MCF 10A (cell line): ENCODE results near the gene SLC16A2. TPM values are rescaled to one million over a fixed set of nuclear protein-coding genes. Genes with fewer than 3 reads are reported as not detected.
"Not testable (repeated sequence)": the region's sequence is repeated elsewhere in the genome, so short reads cannot be mapped to it uniquely, and the experiment has no call there.

ENCODE experiments used
- BruUV-seq: library from RNA; stranded (reverse); fragments of 400-500 nt; replicated peaks from 2 replicates; lab custom pipeline; 2021; lab: Mats Ljungman, UMichigan
- CTCF ChIA-PET: fragments of 300-600 bp; sonication (Branson Sonifier 250); formaldehyde crosslinking; extraction: SDS; loops from one replicate; lab custom pipeline; 2021; ENCODE audit warnings: antibody characterized with exemption, inconsistent platforms; lab: Yijun Ruan, JAX
- POLR2A ChIA-PET: fragments of 300-600, 350-650 bp; sonication (Branson Sonifier 250); formaldehyde crosslinking; extraction: SDS; loops from one replicate; lab custom pipeline; 2020; ENCODE audit warnings: antibody characterized with exemption, inconsistent platforms; lab: Yijun Ruan, JAX
- DNase-seq: peaks from one replicate; pipeline ENCODE4 v3.0.0-alpha.2; 2018; ENCODE audit not compliant: unreplicated experiment
- H3K27ac Mint-ChIP-seq: one replicate; pipeline ENCODE4 v1.8.0; 2022; ENCODE audit warnings: mild to moderate bottlenecking, low read depth, mixed read lengths; ENCODE audit not compliant: unreplicated experiment
- H3K27me3 Mint-ChIP-seq: one replicate; pipeline ENCODE4 v1.8.0; 2022; ENCODE audit warnings: mixed read lengths; ENCODE audit not compliant: insufficient read depth, unreplicated experiment
- H3K36me3 Mint-ChIP-seq: one replicate; pipeline ENCODE4 v1.8.0; 2022; ENCODE audit warnings: mild to moderate bottlenecking, moderate library complexity, mixed read lengths; ENCODE audit not compliant: insufficient read depth, unreplicated experiment
- H3K4me1 Mint-ChIP-seq: one replicate; pipeline ENCODE4 v1.8.0; 2022; ENCODE audit warnings: mixed read lengths; ENCODE audit not compliant: insufficient read depth, unreplicated experiment
- H3K4me3 Mint-ChIP-seq: one replicate; pipeline ENCODE4 v1.8.0; 2022; ENCODE audit warnings: mild to moderate bottlenecking, moderate library complexity, mixed read lengths; ENCODE audit not compliant: unreplicated experiment
- H3K9me3 Mint-ChIP-seq: one replicate; pipeline ENCODE4 v1.8.0; 2022; ENCODE audit warnings: mixed read lengths; ENCODE audit not compliant: unreplicated experiment
- CTCF ChIP-seq: fragments of 200-600 bp; IDR thresholded peaks from one replicate; pipeline ENCODE4 v1.8.0; 2022; ENCODE audit warnings: antibody characterized with exemption, mild to moderate bottlenecking; ENCODE audit not compliant: unreplicated experiment
- intact Hi-C: fragments of 100-400 bp; cut with micrococcal nuclease; formaldehyde crosslinking; loops from 2 replicates; pipeline ENCODE4 v1.14.1; 2022
- total RNA-seq: library from RNA; stranded (reverse); gene quantifications from 2 replicates; pipeline ENCODE4 v1.2.3, GENCODE V29; 2022

Gene SLC16A2
- total RNA-seq, 1 experiment from 2014 or later: 11.9 TPM

GRCh38 chrX:74451450-74452198 is 30.3 kb downstream of the SLC16A2 start:
- H3K4me1 Mint-ChIP-seq: peaks cover 18% of the 10 kb centered on the region
- peaks cover 31% of the 10 kb centered on the region for H3K27me3 Mint-ChIP-seq
- H3K9me3 Mint-ChIP-seq: no peaks in the 10 kb centered on the region
- peak overlapping the region; percentile 64 for H3K27ac Mint-ChIP-seq
- no peak for DNase-seq
- intact Hi-C loops: loop anchor here (1.0 to 10.0 kb wide), 3 partner anchors 30 to 157 kb away; partner anchors contain the start of gene SLC16A2
- H3K4me3 Mint-ChIP-seq: no peak overlapping the region
- CTCF ChIA-PET: no interaction called here
- no TSS peak for BruUV-seq
- no peaks in the 10 kb centered on the region for H3K36me3 Mint-ChIP-seq
- no peak for TF ChIP-seq CTCF
- POLR2A ChIA-PET: interaction anchor here (3.8 kb wide), 1 partner anchor 30 kb away, joined by 51 read pairs; the partner anchor contains the start of gene SLC16A2

- H3K27me3 Mint-ChIP-seq: peaks cover 32% of the 10 kb centered on the region
- H3K9me3 Mint-ChIP-seq: no peaks in the 10 kb centered on the region
- peak overlapping the region; percentile 64 for H3K27ac Mint-ChIP-seq
- no TSS peak for BruUV-seq
- intact Hi-C loops: loop anchor here (10.0 kb wide), 1 partner anchor 157 kb away; no protein-coding TSS in a partner anchor
- DNase-seq: no peak
- peaks cover 18% of the 10 kb centered on the region for H3K4me1 Mint-ChIP-seq
- TF ChIP-seq CTCF: no peak
- ChIA-PET POLR2A (no interaction called here), CTCF (no interaction called here)
- no peak overlapping the region for H3K4me3 Mint-ChIP-seq
- H3K36me3 Mint-ChIP-seq: no peaks in the 10 kb centered on the region
Observed at GRCh38 chrX:74452199-74452481, 30.8 kb downstream of the SLC16A2 start.

- Mint-ChIP-seq H3K4me3 (no peak overlapping the region), H3K36me3 (no peaks in the 10 kb centered on the region)
- BruUV-seq: no TSS peak
Observed at GRCh38 chrX:74453178-74453577, 31.9 kb downstream of the SLC16A2 start.

GRCh38 chrX:74454233-74454632 is 32.9 kb downstream of the SLC16A2 start:
- H3K27ac Mint-ChIP-seq, POLR2A ChIA-PET, H3K4me3 Mint-ChIP-seq, CTCF ChIA-PET, H3K36me3 Mint-ChIP-seq, DNase-seq, H3K9me3 Mint-ChIP-seq, BruUV-seq: not testable (repeated sequence)
- intact Hi-C loops: loop anchor here (10.0 kb wide), 1 partner anchor 159 kb away; no protein-coding TSS in a partner anchor
- H3K27me3 Mint-ChIP-seq: peaks cover 22% of the 10 kb centered on the region
- peaks cover 25% of the 10 kb centered on the region for H3K4me1 Mint-ChIP-seq

More at GRCh38 chrX:74453178-74453577, 31.9 kb downstream of the SLC16A2 start:
- intact Hi-C loops: loop anchor here (10.0 kb wide), 1 partner anchor 158 kb away; no protein-coding TSS in a partner anchor
- Mint-ChIP-seq H3K27ac (no peak overlapping the region), H3K27me3 (peaks cover 32% of the 10 kb centered on the region), H3K9me3 (no peaks in the 10 kb centered on the region), H3K4me1 (peaks cover 18% of the 10 kb centered on the region)
- CTCF ChIA-PET: interaction anchor here (0.5 to 1.0 kb wide), 4 partner anchors 15 to 165 kb away, joined by 3 read pairs; no protein-coding TSS in a partner anchor
- POLR2A ChIA-PET: interaction anchor here (0.7 to 1.0 kb wide), 3 partner anchors 32 to 141 kb away, joined by 3 to 5 read pairs (median 3); partner anchors contain the start of gene SLC16A2
- peak; percentile 27 for DNase-seq
- no peak for TF ChIP-seq CTCF
